OCI-LY3 (cell line): ENCODE measurements around the gene BEAN1.
A peak's percentile ranks its signal among the peaks of the same experiment; 100 is the strongest.

Experiments used
- CTCF ChIP-seq: fragments of 200-600, 300-600 bp; sonication (generic); IDR thresholded peaks from 2 replicates; pipeline ENCODE4 v1.5.1; 2014; ENCODE audit warnings: antibody characterized with exemption, low read length, low read depth
- EZH2phosphoT487 ChIP-seq: fragments of 200-600 bp; shearing (Covaris generic); IDR thresholded peaks from 2 replicates; pipeline ENCODE4 v1.6.1; 2018; ENCODE audit warnings: antibody characterized with exemption, mixed run types, low read depth

GRCh38 chr16:66515596-66516508 lies 88.8 kb downstream of the BEAN1 start:
- TF ChIP-seq CTCF (peak; percentile 52), EZH2phosphoT487 (no peak)
